HL-60 (cell line): Measurements from ENCODE around the gene SLC44A3.

Experiments used
- DNase-seq, 2 experiments: peaks; one replicate each; pipeline ENCODE4 v3.0.0-alpha.2; 2010 to 2020; ENCODE audit warnings: low read depth in 1 of 2, low spot score in 1 of 2
- H3K27ac ChIP-seq: fragments of 250-450 bp; sonication (Bioruptor Pico); replicated peaks from 2 replicates; pipeline ENCODE4 v1.5.1; 2020; ENCODE audit warnings: mild to moderate bottlenecking, moderate library complexity
- H3K27me3 ChIP-seq: fragments of 250-450 bp; sonication (Bioruptor Pico); 2 replicates; pipeline ENCODE4 v1.5.1; 2021; ENCODE audit warnings: mild to moderate bottlenecking, moderate library complexity; ENCODE audit not compliant: insufficient read depth, poor library complexity, severe bottlenecking
- H3K4me3 ChIP-seq: replicated peaks from 2 replicates; pipeline ENCODE4 v1.5.1; 2011; ENCODE audit warnings: mild to moderate bottlenecking, control low read depth, low read length; ENCODE audit not compliant: insufficient read depth
- GABPA ChIP-seq: IDR thresholded peaks from 2 replicates; pipeline ENCODE4 v1.6.1; 2012; ENCODE audit warnings: low read depth
- POLR2AphosphoS5 ChIP-seq: IDR thresholded peaks from 2 replicates; pipeline ENCODE4 v1.6.1; 2012; ENCODE audit warnings: low read depth
- SPI1 ChIP-seq: IDR thresholded peaks from 2 replicates; pipeline ENCODE4 v1.6.1; 2012; ENCODE audit warnings: low read depth, mild to moderate bottlenecking, borderline replicate concordance
- TF ChIP-seq, protein P1 (sequence below): IDR thresholded peaks from 2 replicates; pipeline ENCODE4 v1.6.1; 2012; ENCODE audit warnings: low read depth; ENCODE audit not compliant: insufficient replicate concordance
- TF ChIP-seq, protein P2 (sequence below): IDR thresholded peaks from one replicate; pipeline ENCODE4 v1.5.1; 2011; ENCODE audit warnings: low read length, control low read depth, inconsistent platforms; ENCODE audit not compliant: insufficient read depth

The SLC44A3 gene

DNA sequence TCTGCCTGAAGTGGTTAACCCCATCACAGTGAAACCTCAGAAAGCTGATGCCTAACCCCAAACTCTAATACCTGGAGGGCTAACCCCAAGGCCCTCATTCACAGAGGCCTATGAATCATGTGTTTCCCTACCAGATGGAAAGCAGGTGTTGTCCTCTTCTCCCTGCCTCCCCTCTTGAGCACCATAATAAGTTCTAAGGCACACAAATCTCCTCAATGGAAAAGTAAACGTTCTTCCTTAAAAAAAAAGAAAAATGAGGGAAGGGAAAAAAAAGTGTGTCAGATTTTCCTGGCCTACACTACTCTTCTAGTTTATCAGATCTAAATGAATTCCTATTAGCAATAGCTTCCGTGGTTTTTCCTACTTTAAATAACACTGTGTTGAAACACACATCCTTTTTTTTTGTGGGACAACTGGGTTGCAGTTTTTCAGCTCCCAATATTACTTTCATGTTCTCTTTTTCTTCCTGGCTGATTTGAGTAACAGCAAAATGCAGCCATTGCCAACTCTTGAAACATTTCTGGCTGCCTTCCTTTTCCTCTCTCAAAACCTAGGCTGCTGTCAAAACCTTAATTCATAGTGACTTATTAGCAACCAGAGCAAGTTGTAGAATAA, 43.2 kb downstream of the SLC44A3 start:
- H3K27ac ChIP-seq, result no peak overlapping the region

DNA sequence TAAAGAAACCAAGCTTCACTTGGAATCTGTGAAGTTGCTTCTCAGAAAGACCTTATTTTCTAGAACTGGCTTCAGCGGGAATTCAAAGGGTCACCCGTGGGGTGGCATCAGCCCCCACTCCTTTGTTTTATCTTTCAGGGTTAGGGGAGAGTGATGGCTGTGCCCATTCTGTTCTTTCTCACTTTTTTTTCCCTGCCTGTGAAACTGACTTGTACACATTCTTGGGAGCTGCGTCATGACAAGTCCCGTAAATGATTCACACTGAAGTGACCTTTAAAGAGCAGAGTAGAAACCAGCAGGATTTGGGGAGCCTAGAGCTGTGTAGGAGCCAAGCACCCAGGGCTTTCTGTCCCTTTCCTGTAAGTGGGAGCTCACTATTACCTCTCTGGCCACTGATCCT, 43.8 kb downstream of the SLC44A3 start:
- TF ChIP-seq GABPA (no peak), SPI1 (no peak), POLR2AphosphoS5 (no peak)
- TF ChIP-seq, protein P1, sequence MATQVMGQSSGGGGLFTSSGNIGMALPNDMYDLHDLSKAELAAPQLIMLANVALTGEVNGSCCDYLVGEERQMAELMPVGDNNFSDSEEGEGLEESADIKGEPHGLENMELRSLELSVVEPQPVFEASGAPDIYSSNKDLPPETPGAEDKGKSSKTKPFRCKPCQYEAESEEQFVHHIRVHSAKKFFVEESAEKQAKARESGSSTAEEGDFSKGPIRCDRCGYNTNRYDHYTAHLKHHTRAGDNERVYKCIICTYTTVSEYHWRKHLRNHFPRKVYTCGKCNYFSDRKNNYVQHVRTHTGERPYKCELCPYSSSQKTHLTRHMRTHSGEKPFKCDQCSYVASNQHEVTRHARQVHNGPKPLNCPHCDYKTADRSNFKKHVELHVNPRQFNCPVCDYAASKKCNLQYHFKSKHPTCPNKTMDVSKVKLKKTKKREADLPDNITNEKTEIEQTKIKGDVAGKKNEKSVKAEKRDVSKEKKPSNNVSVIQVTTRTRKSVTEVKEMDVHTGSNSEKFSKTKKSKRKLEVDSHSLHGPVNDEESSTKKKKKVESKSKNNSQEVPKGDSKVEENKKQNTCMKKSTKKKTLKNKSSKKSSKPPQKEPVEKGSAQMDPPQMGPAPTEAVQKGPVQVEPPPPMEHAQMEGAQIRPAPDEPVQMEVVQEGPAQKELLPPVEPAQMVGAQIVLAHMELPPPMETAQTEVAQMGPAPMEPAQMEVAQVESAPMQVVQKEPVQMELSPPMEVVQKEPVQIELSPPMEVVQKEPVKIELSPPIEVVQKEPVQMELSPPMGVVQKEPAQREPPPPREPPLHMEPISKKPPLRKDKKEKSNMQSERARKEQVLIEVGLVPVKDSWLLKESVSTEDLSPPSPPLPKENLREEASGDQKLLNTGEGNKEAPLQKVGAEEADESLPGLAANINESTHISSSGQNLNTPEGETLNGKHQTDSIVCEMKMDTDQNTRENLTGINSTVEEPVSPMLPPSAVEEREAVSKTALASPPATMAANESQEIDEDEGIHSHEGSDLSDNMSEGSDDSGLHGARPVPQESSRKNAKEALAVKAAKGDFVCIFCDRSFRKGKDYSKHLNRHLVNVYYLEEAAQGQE, result no peak
- TF ChIP-seq, protein P2, sequence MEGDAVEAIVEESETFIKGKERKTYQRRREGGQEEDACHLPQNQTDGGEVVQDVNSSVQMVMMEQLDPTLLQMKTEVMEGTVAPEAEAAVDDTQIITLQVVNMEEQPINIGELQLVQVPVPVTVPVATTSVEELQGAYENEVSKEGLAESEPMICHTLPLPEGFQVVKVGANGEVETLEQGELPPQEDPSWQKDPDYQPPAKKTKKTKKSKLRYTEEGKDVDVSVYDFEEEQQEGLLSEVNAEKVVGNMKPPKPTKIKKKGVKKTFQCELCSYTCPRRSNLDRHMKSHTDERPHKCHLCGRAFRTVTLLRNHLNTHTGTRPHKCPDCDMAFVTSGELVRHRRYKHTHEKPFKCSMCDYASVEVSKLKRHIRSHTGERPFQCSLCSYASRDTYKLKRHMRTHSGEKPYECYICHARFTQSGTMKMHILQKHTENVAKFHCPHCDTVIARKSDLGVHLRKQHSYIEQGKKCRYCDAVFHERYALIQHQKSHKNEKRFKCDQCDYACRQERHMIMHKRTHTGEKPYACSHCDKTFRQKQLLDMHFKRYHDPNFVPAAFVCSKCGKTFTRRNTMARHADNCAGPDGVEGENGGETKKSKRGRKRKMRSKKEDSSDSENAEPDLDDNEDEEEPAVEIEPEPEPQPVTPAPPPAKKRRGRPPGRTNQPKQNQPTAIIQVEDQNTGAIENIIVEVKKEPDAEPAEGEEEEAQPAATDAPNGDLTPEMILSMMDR, result no peak
- Histone ChIP-seq H3K27ac (no peak overlapping the region), H3K27me3 (peaks cover 4% of the 10 kb centered on the region), H3K4me3 (no peak overlapping the region)
- no peak for DNase-seq

More for the DNA sequence above, 43.2 kb downstream of the SLC44A3 start:
- peaks cover 4% of the 10 kb centered on the region for H3K27me3 ChIP-seq
- TF ChIP-seq POLR2AphosphoS5 (no peak), SPI1 (no peak), GABPA (no peak)
- TF ChIP-seq, protein P2, result no peak
- TF ChIP-seq, protein P1, result no peak
- no peak overlapping the region for H3K4me3 ChIP-seq
- no peak for DNase-seq

DNA sequence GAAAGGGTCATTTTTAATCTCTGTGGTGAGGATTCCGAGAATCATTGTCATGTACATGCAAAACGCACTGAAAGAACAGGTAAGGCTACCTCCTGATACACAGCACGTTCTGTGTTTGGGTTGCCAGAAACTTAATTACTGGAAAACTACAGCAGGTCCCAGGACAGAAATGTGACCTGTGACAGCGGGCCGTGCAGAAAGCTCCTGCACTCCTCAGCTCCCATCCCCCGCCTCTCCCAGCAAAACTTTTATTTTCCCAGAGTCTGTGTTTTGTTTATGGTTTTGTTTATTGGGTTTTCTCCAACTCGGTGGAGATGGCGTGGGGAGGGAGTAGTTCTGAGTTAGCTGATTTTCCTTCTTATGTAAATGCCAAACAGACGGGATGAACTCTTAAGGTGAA, 44.7 kb downstream of the SLC44A3 start:
- no peak overlapping the region for H3K27ac ChIP-seq
- peaks cover 4% of the 10 kb centered on the region for H3K27me3 ChIP-seq
- no peak overlapping the region for H3K4me3 ChIP-seq
- DNase-seq, result no peak
- TF ChIP-seq GABPA, result no peak
- TF ChIP-seq, protein P1, result no peak
- no peak for TF ChIP-seq POLR2AphosphoS5
- TF ChIP-seq, protein P2, result no peak
- TF ChIP-seq SPI1, result no peak
